Superior temporal gyrus (tissue), 1 donor: ENCODE results near the gene TXNRD1.
"Not testable (repeated sequence)": the region's sequence is repeated elsewhere in the genome, so short reads cannot be mapped to it uniquely, and the experiment has no call there.

Experiments used
- DNase-seq: peaks from one replicate; pipeline ENCODE4 v3.0.0-alpha.2; 2016; ENCODE audit errors: extremely low spot score

Gene TXNRD1

GRCh38 chr12:104215638-104216297 lies at the start of gene TXNRD1:
Gene TXNRD1 (plus strand): TSS chr12:104215779. CDS start chr12:104215803, 24 bp downstream.
- no peak for DNase-seq

- DNase-seq, result no peak
Measured at GRCh38 chr12:104165801-104166200, 49.8 kb upstream of the TXNRD1 start.

GRCh38 chr12:104166465-104166864 lies 49.1 kb upstream of the TXNRD1 start:
- DNase-seq, result no peak

- DNase-seq, result no peak
Measured at GRCh38 chr12:104167519-104168458, 47.8 kb upstream of the TXNRD1 start.

GRCh38 chr12:104168596-104168995 lies 47.0 kb upstream of the TXNRD1 start:
- no peak for DNase-seq

- no peak for DNase-seq
Measured at GRCh38 chr12:104171785-104172569, 43.6 kb upstream of the TXNRD1 start.

GRCh38 chr12:104172570-104172947 lies 43.0 kb upstream of the TXNRD1 start:
- DNase-seq, result no peak

GRCh38 chr12:104173804-104174203 lies 41.8 kb upstream of the TXNRD1 start:
- DNase-seq, result not testable (repeated sequence)

- DNase-seq, result no peak
Measured at GRCh38 chr12:104175726-104176247, 39.8 kb upstream of the TXNRD1 start.

- no peak for DNase-seq
Measured at GRCh38 chr12:104177336-104177662, 38.3 kb upstream of the TXNRD1 start.

GRCh38 chr12:104177663-104178501 lies 37.7 kb upstream of the TXNRD1 start:
- no peak for DNase-seq

GRCh38 chr12:104180374-104180773 lies 35.2 kb upstream of the TXNRD1 start:
- DNase-seq, result no peak

GRCh38 chr12:104181313-104181712 lies 34.3 kb upstream of the TXNRD1 start:
- DNase-seq, result no peak

- DNase-seq, result no peak
Measured at GRCh38 chr12:104182144-104182543, 33.4 kb upstream of the TXNRD1 start.

- no peak for DNase-seq
Measured at GRCh38 chr12:104182621-104183378, 32.8 kb upstream of the TXNRD1 start.

GRCh38 chr12:104183443-104183842 lies 32.1 kb upstream of the TXNRD1 start:
- no peak for DNase-seq

- DNase-seq, result no peak
Measured at GRCh38 chr12:104187446-104188155, 28.0 kb upstream of the TXNRD1 start.

- no peak for DNase-seq
Measured at GRCh38 chr12:104188534-104188933, 27.0 kb upstream of the TXNRD1 start.

GRCh38 chr12:104189915-104190555 lies 25.5 kb upstream of the TXNRD1 start:
- DNase-seq, result no peak
